GM21447 (cell line): ENCODE measurements around the gene CEBPG.

ENCODE experiments used
- ATAC-seq: cut with Tn5 transposase; IDR thresholded peaks from one replicate; pipeline ENCODE4 v1.9.1; 2021; ENCODE audit not compliant: unreplicated experiment

CEBPG gene

DNA sequence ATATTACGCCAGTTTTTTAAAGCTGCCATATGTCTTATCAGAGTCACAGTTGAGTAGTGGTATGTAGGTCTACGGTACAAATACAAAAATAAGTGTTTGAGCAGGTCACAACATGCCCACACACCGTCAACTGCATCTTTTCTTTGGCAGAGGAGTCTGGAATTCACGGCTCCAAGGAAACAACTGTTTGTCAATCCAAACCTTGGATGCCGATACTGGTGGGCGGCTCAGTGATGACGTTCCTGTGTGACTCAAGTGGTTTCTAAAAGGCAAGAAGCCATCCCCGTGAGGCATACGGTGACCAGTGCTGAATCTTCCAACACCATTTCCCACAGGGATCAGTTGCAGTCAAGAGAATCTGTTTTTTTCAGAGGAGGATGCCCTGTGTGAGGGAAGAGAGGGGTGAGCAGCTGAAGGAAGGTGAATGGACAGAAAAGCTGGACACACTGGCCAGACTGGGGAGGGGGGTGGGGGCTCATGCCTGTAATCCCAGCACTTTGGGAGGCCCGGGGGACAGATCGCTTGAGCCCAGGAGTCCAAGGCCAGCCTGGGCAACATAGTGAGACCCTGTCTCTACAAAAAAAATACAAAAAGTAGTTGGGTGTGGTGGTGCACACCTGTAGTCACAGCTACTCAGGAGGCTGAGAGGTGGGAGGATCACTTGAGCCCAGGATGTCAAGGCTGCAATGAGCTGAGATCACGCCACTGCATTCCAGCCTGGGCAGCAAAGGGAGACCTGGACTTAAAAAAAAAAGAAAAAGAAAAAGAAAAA lies 22.8 kb upstream of the CEBPG start:
- no peak for ATAC-seq

DNA sequence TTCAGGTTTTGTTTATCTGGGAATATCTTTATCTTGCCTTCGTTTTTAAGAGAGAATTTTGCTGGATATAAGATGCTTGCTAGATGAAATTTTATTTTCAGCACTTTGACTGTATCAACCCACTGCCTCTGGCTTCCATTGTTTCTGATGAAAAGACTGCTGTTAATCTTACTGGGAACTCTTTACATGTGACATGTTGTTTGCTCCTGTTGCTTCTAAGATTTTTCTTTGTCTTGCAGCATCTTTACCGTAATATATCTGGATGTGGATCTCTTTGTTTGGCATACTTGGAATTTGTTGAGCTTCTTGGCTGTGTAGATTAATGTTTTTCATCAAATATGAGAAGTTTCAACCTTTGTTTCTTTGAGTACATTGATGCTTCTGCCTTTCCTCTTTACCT lies 18.0 kb upstream of the CEBPG start:
- no peak for ATAC-seq

DNA sequence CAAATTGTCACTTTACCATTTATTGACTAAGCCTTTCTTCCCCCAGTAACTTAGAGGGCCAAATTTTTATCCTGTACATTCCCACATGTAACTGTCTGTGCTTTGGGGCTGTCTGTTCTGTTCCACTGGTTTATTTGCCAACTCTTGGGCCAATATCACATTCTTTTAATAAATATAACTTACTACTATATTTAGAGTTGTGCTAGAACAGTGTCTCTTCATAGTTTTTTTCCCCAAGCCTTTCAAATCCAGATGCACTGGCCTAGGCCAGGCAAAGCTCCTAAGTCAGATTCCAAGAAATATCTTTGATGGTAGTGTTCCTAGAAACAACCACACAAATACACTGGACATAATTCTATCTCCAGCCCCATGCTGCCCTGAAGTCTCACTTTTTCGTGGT lies 16.0 kb upstream of the CEBPG start:
- no peak for ATAC-seq

DNA sequence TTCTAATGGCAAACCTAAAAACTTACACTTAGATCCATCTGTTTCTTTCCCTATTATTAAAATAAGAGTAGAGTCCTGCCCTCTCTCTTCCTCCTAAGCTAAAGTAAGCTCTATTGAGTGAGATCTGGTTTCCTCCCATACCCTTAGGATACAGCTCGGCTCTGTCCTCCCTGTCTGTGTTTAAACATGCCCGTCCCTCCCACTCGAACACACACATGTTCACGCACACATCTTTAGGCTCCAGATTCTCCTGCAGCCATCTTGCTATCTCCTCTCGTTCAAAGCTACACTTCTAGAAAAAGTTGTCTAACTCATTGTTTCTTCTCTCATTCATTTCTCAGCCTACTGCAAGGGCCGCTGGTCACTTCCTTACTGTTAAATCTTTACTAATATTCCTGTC lies 15.1 kb upstream of the CEBPG start:
- ATAC-seq = no peak

DNA sequence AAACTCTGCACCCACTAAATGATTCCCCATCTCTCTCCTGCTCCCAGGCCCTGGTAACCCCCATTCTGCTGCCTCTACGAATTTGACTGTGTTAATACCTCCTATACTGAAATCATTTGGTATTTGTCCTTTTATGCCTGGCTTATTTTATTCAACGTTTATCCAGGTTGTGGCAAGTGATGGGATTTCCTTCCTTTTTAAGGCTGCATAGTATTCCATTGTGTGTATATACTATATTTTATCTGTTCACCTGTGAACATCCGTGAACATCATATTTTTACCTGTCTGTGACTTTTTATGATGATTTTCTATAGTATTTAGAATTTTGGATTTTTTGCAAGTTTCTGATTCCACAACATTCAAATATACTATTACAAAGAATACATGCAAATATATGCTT lies 13.9 kb upstream of the CEBPG start:
- no peak for ATAC-seq

DNA sequence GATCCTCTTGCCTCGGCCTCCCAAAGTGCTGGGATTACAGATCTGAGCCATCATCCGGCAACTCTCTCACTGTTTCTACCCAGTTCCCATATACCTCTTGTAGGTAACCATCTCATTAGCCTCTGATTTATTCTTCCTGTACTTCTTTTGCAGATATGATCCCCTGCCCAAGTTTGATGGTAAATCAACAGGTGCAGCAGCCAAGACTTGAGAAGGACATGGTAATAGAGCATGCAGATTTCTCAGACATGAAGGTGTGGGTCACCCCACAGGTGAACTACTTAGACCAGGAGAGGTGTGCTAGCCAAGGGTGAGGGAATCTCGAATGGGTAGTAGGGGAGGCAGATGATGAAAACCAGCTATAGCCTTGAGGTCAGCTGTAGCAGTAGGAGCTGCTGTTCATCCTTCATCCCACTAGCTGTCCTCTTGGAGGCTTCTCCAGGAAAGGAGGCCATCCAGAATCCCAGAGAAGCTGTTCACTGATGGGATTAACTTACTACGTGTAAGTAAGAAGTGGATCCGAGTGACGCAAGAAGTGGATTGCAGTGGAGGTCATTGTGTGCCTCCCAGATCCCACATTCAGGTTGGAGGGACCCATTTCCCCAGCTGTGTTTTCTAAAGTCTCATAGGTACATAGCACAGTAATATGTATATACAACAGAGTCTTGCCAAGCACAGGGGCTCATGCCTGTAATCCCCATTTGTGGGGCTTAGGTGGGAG lies 10.8 kb upstream of the CEBPG start:
- ATAC-seq = no peak

DNA sequence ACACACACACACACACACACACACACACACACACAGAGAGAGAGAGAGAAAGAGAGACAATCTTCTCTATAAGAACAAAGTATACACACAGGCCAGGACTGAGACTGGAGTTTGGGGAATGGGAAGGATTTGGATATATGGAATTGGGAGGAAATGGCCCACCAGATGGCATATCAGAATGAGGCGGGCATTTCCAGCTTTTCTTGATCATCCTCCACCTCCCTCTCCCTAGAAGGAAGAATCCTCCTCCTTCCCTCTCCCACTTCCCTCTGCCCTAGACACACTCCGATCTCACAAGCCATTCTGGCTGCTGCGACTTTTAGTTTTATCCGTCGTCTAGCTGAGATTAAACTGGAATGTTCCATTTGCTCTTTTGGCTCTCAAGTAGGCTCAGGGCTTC lies 10.0 kb upstream of the CEBPG start:
- ATAC-seq = no peak

DNA sequence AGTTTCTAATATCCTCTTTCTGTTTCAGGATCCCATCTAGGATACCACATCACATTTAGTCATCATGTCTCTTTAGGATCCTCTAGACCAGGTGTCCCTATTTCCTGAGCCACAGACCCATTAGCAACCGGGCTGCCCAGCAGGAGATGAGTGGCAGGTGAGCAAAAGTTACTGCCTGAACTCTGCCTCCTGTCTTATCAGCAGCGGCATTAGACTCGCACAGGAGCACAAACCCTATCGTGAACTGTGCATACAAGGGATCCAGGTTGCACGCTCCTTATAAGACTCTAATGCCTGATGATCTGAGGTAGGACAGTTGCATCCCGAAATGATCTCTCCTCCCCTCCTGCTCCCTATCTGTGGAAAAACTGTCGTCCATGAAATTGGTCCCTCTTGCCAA lies 7.8 kb upstream of the CEBPG start:
- ATAC-seq = no peak

DNA sequence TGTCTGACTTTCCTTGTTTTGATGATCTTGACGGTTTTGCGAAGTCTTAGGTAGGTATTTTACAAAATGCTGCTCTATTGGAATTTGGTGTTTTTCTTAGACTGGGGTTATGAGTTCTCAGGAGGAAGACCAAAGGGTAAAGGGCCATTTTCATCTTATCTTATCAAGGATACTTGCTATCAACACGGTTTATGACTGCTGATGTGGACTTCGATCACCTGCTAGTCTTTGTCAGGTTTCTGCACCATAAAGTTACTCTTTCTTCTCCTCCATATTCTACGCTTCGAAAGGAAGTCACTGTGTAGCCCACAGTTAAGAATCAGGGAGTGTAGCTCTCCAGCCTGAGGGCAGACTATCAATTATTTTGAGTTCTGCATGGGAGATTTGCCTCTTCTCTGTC lies 7.4 kb upstream of the CEBPG start:
- ATAC-seq = no peak

DNA sequence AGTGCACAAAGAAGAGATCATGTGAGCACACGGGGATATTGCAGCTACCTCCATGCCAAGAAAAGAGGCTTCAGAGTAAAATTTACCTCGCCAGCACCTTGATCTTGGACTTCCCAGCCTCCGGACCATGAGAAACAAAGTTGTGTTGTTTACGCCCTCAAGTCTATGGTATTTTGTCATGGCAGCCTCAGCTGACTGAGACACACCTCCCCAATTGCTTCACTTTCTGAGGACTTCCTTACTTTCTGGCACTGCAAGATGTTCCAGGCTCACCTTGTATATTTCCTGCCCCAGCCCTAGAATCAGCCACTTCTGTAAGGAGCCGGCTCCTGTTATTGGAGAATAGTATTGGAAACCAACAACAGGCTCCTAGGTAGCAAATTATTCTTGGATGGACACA lies 6.6 kb upstream of the CEBPG start:
- no peak for ATAC-seq

DNA sequence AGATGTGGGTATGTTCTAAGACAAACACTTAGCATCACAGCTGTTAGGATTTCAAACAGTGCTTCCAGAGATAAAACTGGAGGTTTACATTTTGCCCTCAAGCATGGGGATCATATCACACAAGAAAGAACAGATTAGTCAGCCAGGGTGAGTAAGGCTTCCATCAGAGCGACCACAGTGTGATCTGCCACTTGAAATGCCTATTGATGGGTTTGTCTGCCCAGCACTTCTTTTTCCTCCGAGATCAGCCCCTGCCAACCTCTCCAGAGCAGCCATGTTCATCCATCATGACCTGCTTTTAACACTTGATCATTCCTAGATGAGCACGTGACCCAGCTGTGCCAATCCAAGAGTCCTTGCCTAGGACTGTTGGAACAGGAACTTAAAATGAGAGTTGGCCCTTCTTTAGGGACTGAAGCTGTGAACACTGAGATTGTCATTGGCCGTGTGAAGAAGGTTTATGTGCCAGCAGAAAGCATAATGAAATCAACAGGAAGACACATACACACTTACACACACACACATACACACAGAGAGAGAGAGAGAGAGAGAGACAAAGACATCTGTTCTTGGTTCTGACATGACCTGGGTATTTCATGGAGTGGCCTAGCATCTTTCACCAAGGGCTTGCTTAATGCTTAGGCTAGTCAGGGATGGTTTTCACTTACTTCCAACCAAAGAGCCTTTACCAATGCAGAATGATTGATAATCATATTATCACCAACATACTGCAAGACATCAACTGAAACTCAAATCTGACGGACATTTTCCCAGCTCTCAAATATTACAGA lies 5.2 kb upstream of the CEBPG start:
- ATAC-seq = no peak

DNA sequence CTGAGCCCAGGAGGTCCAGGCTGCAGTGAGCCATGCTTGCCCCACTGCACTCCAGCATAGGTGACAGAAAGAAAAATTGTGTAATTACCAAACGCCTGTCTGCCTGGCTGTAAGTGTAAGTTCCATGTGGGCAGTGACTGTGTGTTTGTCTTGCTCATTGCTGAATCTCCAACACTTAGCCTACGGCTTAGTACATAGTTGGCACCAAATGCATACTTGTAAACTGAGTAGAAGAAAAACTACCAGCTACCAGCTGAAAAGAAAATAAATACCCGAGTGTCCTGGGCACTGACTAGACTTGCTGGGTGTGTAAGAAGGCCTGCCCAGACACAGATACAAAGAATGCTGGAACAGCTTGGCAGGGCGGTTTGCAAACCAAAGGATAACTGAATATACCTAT lies 2.7 kb upstream of the CEBPG start:
- ATAC-seq = no peak

DNA sequence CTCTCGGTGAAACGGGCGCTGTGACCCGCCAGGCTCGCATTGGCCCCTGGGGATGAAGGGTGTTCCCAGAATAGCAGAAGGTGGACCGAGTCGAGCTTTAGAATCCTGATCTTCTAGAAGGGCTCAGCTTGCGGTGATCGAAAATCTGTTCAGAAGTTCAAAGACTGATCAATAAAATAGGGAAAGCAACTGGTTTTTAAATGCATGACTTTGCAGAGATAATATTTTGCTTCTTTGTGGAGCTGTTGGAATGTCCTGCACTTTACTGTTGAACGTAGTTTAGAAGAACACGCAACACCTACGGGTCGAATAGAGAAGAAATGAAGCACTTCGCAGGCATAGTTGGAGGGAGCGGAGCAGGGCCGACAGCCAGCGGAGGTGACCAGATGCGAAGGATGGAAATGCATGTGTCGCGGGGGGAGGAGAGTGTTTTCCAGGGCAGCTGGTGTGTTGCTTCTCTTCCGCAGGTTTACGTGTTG lies 766 bp downstream of the CEBPG start:
- ATAC-seq = no peak

DNA sequence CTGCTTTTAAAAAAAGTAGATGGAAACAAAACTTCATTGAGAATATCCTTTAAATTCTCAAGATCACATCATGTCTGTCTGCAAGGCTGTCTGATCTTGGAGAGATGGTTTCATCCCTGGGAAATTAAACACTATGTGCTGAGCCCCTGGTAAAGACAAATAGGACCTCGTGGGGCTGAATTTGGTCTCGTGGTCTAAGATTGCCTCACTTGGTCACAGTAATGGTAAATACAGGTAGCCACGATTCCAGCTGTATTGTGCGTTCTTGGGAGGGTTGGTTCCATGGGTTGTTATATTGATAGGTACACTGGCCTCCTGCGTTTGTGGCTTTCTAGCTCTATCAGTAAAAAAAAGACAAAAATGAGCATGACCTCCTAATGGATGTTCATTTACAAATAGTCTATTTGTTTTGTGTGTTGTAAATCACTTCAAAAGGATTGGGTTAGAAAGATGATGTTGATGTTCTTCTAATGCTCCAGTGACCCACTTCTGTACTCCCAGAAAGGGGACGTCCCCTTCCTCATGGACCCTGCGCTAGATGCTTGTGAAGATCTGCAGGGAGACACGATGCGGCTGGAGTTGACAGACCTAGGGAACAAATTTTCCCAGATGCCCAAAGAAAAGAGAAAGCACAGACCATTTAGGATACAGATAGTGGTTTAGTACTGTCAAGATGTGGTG lies 1.8 kb downstream of the CEBPG start:
- no peak for ATAC-seq

DNA sequence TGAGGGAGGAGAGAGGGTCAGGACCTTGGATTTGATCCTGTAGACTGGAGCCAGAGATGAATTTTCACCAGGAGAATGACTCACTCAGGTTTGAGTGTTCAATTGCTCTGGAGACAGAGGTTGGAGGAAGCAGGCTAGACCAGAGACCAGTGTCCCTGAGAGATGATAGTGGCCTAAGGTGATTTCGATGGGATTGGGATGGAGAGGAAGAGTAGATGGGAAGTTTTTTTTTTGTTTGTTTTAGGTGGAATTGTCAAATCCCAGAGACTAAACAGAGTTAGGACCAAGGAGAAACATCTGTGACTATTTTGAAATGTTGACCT lies 2.3 kb downstream of the CEBPG start:
- ATAC-seq = no peak

DNA sequence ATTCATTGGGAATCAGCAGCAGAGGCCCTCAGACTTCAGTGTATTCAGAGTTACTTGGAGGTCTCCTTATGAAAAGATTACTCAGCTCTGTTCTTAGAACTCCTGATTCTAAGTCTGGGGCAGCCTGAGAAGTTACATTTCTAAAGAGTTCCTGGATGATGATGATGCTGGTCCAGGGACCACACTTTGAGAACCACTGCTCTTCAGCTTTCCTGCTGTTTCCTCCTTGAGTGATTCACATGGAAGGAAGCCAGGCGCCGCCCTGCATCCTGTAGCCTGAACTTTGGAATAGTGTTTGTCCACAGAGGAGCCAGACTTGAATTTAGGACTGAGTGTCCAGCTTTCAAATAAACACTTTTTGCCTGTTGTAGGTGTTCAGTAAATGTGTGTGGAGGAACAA lies 2.9 kb downstream of the CEBPG start:
- no peak for ATAC-seq

DNA sequence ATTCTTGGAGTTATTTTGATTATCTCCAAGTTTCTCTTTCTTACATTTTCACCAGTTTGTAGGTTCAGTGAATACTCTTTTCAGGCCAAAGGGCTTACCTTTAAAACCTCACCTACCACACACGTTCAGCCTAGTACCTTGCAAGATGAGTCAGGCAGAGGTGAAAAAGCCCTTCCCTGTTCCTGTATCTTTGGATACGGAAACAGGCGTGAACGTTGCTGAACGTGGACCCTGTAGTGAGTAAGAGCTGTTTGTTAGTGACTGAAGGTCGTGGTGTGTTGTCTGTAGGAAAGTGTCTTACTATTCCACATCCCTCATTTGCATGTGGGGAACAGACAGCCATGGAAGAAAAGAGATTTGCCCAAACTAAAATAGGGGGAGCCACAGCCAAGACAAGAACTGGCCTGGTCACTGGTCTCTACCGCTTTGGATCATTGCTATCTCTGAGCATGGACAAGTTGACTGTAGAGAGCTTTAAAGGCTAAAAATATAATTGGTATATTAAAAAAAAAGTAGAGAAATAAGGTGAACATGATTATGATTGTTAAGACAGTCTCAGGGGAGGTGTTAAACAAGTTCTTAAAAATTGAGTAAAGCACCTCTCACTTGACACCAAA lies 3.5 kb downstream of the CEBPG start:
- no peak for ATAC-seq

DNA sequence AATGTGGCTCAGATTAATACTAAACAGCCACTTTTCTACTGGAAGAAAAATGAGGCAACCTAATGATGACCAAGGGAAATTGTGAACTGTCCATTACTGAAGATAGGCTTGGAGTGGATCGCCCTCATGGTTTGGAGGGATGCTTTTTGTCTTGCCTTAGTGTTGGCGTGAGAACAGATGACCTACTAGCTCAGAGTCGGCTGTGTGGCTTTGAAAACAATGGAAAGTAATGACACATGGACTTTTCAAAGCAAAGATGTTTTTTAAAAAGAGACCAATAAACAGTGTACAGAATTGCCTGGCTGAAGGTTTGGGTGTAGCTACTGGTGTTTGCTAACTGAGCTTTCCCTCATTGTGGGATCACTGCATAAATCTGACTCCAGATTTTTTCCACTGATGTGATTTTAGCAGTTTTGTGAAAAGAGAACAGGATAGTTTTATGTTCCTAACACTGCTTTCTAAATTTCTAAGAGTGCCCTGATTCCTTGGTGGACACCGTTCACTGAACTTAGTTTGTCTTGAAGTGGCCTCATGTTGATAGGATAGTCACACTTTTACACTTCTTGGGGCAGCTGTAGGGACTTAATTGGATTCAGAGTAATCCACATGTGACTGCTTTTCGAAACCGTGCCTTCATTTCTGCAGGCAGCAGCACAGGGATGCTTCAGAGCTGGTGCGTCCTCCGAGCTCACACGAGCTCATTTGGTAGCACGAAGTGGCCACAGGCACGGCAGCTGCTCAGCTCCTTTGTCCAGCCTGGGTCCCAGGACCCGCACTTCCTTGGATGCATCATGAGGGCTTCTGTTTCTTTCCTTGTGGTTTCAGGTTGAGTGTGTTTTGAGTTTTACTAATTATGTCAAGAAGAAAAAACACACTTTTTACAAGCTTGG lies 4.3 kb downstream of the CEBPG start:
- ATAC-seq = no peak

DNA sequence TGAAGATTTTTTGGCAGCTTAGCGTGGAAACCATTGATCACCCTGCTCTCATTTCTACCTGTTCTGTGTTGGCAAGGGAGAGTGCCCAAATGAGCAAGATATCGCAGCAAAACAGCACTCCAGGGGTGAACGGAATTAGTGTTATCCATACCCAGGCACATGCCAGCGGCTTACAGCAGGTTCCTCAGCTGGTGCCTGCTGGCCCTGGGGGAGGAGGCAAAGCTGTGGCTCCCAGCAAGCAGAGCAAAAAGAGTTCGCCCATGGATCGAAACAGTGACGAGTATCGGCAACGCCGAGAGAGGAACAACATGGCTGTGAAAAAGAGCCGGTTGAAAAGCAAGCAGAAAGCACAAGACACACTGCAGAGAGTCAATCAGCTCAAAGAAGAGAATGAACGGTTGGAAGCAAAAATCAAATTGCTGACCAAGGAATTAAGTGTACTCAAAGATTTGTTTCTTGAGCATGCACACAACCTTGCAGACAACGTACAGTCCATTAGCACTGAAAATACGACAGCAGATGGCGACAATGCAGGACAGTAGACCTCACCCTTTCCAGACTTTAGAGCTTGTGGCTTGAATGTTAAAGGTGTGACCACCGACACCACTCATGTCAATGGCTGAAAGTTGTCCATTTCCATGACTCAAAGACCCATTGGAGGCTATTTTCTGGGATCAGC lies 5.8 kb downstream of the CEBPG start:
- no peak for ATAC-seq
